GM12873 (cell line): Measurements from ENCODE around the gene GSTM2.

Experiments used
- CTCF ChIP-seq: IDR thresholded peaks from 2 replicates; pipeline ENCODE4 v1.5.1; 2012; ENCODE audit warnings: low read depth, mild to moderate bottlenecking, moderate library complexity, low read length, control low read depth; ENCODE audit not compliant: insufficient read depth; ENCODE audit errors: missing control alignments

Gene GSTM2

GRCh38 chr1:109714661-109715372, 47.0 kb downstream of the GSTM2 start:
- no peak for TF ChIP-seq CTCF

DNA sequence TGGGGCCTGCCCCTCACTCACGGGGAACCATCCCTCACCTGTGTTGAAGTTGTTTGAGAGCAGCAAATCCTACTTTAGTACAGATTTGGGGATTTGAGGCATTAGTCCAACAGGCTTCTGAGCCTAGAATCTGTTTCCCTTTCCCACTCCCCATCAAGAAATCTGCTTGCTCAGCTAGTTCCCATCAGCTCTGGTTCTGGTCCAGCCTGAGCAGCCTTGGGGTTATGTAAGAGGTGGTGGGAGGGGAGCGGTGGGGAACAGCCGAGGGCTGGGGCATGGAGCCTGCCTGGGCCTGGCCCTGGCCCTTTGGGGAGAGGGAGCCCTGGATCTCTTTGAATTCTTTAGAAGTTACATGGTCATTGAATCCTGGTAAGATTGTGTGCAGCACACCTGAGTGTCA, 48.3 kb downstream of the GSTM2 start:
- TF ChIP-seq CTCF, result no peak

- no peak for TF ChIP-seq CTCF
Observed at GRCh38 chr1:109716570-109717090, 48.8 kb downstream of the GSTM2 start.

DNA sequence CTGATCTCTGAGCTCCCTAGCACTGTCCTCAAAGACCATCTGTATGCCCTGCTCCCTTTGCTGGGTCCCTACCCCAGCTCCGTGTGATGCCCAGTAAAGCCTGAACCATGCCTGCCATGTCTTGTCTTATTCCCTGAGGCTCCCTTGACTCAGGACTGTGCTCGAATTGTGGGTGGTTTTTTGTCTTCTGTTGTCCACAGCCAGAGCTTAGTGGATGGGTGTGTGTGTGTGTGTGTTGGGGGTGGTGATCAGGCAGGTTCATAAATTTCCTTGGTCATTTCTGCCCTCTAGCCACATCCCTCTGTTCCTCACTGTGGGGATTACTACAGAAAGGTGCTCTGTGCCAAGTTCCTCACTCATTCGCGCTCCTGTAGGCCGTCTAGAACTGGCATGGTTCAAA, 49.9 kb downstream of the GSTM2 start:
- TF ChIP-seq CTCF, result no peak

DNA sequence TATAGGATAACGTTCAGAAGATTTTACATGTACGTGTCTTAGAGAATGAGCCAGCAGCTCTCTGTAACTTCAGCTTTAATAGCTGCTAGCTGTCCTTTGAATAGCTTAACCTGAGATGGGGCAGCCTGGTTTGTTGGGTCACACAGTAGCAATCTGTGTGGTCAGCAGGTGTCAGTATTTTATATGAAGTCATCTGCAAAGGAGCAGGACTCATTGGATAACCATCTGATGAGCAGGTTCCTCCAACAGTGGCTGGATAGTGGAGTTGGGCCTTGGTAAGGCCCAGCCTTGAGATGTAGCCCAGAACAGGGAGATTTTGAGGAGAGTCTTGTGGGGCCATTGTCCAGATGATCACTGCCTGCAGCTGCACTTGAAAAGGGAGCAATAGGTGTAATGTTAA, 50.6 kb downstream of the GSTM2 start:
- TF ChIP-seq CTCF, result no peak

DNA sequence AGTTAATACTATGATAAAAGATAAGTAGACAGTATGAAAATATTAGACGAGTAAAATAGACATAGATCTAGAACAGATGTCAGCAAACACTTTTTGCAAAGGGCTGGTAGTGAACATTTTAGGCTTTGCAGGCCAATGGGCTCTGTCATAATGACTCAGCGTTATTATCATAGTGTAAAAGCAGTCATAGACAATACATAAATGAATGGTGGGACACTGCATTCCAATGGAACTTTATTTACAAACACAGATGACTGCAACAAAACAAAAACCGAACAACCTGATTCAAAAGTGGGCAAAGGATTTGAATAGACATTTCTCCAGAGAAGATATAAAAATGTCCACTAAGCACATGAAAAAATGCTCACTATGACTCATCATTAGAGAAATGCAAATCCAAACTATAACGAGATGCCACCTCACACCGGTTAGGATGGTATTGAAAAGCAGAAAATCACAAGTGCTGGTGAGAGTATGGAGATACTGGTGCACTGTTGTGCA, 51.5 kb downstream of the GSTM2 start:
- TF ChIP-seq CTCF, result no peak

GRCh38 chr1:109721042-109721441, 53.2 kb downstream of the GSTM2 start:
- no peak for TF ChIP-seq CTCF
